ENCODE results near the gene DDI2. TPM values are rescaled to one million over a fixed set of nuclear protein-coding genes. Genes with fewer than 3 reads are reported as not detected.

The DDI2 gene
- total RNA-seq, 1 donor from 2014 or later, result 40.9 TPM

DNA sequence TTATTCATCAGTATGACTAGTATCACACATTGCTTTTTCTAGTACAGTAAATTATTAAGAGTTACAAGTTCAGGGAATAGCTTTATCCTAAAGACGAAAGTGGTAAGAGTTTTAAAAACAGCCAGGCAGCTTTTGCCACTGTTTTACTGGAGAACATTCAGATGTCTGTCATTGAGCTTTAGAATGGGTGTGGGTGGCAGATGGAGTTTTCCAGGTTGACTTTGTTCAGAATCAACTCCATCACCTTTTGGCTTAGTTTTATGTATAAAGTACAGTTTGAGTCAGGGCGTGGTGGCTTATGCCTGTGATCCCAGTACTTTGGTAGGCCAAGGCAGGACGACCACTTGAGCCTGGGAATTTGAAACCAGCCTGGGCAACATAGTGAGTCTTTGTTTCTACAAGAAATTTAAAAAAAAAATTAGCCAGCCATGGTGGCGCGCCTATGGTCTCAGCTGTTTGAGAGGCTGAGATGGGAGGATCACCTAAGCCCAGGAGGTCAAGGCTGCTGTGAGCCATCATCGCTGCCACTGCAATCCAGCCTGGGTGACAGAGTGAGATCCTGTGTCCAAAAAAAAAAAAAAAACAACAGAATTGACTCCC, 36.9 kb downstream of the DDI2 start:
- intact Hi-C loops (cut with DNase I), result no loop called here
- no peak for ATAC-seq
- H3K4me1 ChIP-seq, result no peaks in the 10 kb centered on the region
- no peaks in the 10 kb centered on the region for H3K9me3 ChIP-seq
- no peak for DNase-seq
- H3K27me3 ChIP-seq, result no peaks in the 10 kb centered on the region
- no peak overlapping the region for H3K27ac ChIP-seq
- no peak for TF ChIP-seq CTCF (IDR thresholded peaks at IDR 0.05)
- H3K4me3 ChIP-seq, result no peak overlapping the region
- H3K36me3 ChIP-seq, result peaks cover 94% of the 10 kb centered on the region

DNA sequence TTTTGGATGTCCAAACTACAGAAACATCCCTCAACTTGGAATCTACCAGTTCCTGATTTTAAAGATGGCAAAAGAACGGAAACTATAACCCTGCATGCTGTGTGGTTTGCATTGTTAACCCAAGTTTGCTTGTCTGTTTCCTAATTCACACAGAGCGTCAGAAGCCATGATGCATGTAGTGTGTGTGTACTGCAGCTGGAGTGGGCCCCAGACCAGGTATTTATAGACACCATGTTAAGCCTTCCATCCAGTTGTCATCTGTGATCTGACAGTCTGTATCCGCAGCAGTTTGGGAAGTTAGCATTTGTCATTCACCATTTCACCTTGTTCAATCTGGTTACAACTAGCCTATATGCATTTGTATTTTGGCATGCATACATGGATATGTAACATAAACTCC, 39.2 kb downstream of the DDI2 start:
- H3K9me3 ChIP-seq, result no peaks in the 10 kb centered on the region
- no peaks in the 10 kb centered on the region for H3K4me1 ChIP-seq
- no peak for DNase-seq
- H3K4me3 ChIP-seq, result no peak overlapping the region
- no peak for TF ChIP-seq CTCF (IDR thresholded peaks at IDR 0.05)
- no peak for ATAC-seq
- no peaks in the 10 kb centered on the region for H3K27me3 ChIP-seq
- intact Hi-C loops (cut with DNase I), result no loop called here
- no peak overlapping the region for H3K27ac ChIP-seq
- peaks cover 95% of the 10 kb centered on the region for H3K36me3 ChIP-seq

DNA sequence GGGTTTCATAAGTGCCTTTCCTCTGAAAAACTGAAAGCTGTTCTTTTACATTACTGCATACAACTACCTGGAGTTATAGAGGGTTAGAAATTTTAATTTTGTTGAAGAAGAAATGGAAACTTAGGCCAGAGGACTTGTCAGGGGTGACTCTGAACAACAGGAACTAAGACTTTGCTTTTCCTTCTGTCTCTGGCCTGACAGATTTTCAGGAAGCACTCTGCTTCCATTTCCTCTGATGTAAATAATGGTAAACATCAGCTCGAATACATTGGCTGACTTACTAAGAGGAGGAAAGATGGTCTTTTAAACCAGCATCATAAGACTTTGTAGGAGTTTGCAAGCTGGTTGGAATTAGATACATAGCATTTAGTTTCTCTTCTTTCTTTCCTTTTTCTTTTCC, 39.8 kb downstream of the DDI2 start:
- intact Hi-C loops (cut with DNase I), result no loop called here
- DNase-seq, result no peak
- Histone ChIP-seq H3K4me3 (no peak overlapping the region), H3K9me3 (no peaks in the 10 kb centered on the region), H3K27me3 (no peaks in the 10 kb centered on the region), H3K4me1 (no peaks in the 10 kb centered on the region), H3K27ac (no peak overlapping the region), H3K36me3 (peaks cover 95% of the 10 kb centered on the region)
- ATAC-seq, result no peak
- TF ChIP-seq CTCF (IDR thresholded peaks at IDR 0.05), result no peak

GRCh38 chr1:15660151-15660550, 42.9 kb downstream of the DDI2 start:
- no peaks in the 10 kb centered on the region for H3K27me3 ChIP-seq
- no peaks in the 10 kb centered on the region for H3K9me3 ChIP-seq
- H3K4me1 ChIP-seq, result no peaks in the 10 kb centered on the region
- no peak for TF ChIP-seq CTCF (IDR thresholded peaks at IDR 0.05)
- no peak overlapping the region for H3K4me3 ChIP-seq
- peaks cover 66% of the 10 kb centered on the region for H3K36me3 ChIP-seq
- H3K27ac ChIP-seq, result no peak overlapping the region
- intact Hi-C loops (cut with DNase I), result no loop called here
- ATAC-seq, result no peak
- no peak for DNase-seq

- Histone ChIP-seq H3K27ac (no peak overlapping the region), H3K4me1 (no peaks in the 10 kb centered on the region), H3K4me3 (no peak overlapping the region), H3K9me3 (no peaks in the 10 kb centered on the region), H3K36me3 (peaks cover 43% of the 10 kb centered on the region), H3K27me3 (no peaks in the 10 kb centered on the region)
- intact Hi-C loops (cut with DNase I), result no loop called here
- DNase-seq (no peak), ATAC-seq (no peak)
- TF ChIP-seq CTCF (IDR thresholded peaks at IDR 0.05), result no peak
Observed at GRCh38 chr1:15662477-15662876, 45.2 kb downstream of the DDI2 start.

DNA sequence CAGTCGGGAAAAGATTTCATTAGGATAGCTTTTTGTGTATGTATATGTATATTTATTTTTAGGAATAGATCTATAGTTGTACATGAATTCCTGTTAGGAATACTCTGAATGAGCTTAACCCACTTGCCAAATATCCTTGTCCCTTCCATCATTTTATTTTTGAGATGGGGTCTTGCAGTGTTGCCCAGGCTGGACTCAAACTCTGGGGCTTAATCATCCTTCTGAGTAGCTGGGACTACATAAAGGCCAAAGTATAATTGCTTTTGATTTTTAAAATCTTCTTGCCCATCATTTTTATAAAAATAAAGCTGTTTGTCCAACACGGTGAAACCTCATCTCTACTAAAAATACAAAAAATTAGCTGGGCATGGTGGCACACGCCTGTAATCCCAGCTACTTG, 46.7 kb downstream of the DDI2 start:
- TF ChIP-seq CTCF (IDR thresholded peaks at IDR 0.05), result no peak
- no peaks in the 10 kb centered on the region for H3K4me1 ChIP-seq
- no peak for ATAC-seq
- no peaks in the 10 kb centered on the region for H3K27me3 ChIP-seq
- no peak for DNase-seq
- H3K4me3 ChIP-seq, result no peak overlapping the region
- intact Hi-C loops (cut with DNase I), result no loop called here
- peaks cover 34% of the 10 kb centered on the region for H3K36me3 ChIP-seq
- no peaks in the 10 kb centered on the region for H3K9me3 ChIP-seq
- no peak overlapping the region for H3K27ac ChIP-seq

Measured in upper lobe of right lung (tissue), 1 donor.